GM20000 (cell line): ENCODE data around the gene TAT.
"Not testable (repeated sequence)": the region's sequence is repeated elsewhere in the genome, so short reads cannot be mapped to it uniquely, and the experiment has no call there.

ENCODE experiments used
- DNase-seq: peaks from one replicate; pipeline ENCODE4 v3.0.0; 2012; ENCODE audit warnings: low spot score
- CTCF ChIP-seq: IDR thresholded peaks from 2 replicates; pipeline ENCODE4 v1.5.1; 2012; ENCODE audit warnings: mild to moderate bottlenecking, control low read depth; ENCODE audit errors: extremely low read depth, missing control alignments

Gene TAT

GRCh38 chr16:71610936-71611871, 34.3 kb upstream of the TAT start:
- peak; percentile 82 for DNase-seq
- peak; percentile 94 for TF ChIP-seq CTCF

DNA sequence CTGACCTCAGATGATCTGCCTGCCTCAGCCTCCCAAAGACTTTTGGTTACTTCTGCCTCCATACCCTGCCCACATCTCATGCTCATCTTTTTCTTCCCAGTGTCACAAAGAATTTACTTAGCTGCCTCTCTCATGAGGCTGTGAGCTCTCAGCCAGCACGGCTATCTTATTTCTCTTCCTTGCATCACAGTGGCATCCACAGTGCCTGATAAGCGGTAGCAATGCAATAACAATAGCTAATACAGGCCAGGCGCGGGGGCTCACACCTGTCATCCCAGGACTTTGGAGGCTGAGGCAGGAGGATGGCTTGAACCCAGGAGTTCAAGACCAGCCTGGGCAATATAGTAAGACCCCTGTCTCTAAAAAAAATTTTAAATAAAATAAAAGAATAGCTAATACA, 33.6 kb upstream of the TAT start:
- no peak for TF ChIP-seq CTCF
- no peak for DNase-seq

DNA sequence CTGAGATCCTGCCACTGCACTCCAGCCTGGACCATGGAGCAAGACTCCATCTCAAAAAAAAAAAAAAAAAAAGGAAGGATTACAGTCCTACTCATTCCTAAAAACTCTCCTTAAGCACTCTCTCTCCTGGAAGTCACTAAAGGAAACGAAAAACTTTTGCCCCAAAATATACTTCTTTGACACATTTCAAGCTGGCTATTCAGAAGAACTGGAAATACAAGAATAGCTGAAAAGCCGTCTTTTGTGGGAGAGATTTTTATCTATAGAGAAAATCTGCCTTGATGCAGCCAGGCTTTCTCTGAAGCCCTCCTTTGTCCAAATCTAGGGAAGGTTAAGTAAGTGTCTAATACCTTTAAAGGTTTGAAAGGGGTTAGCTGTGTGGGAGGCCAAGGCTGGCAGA, 32.2 kb upstream of the TAT start:
- no peak for DNase-seq
- TF ChIP-seq CTCF = no peak

GRCh38 chr16:71600822-71601221, 23.9 kb upstream of the TAT start:
- no peak for TF ChIP-seq CTCF
- DNase-seq = no peak

DNA sequence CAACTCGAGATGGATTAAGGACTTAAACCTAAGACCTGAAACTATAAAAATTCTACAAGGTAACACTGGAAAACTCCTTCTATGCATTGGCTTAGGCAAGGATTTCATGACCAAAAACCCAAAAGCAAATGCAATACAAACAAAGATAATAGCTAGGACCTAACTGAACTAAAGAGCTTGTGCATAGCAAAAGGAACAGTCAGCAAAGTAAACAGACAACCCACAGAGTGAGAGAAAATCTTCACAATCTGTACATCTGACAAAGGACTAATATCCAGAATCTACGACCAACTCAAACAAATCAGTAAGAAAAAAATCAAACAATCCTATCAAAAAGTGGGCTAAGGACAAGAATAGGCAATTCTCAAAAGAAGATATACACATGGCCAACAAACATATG, 21.5 kb upstream of the TAT start:
- DNase-seq = not testable (repeated sequence)

- not testable (repeated sequence) for DNase-seq
Measured at GRCh38 chr16:71595340-71595826, 18.5 kb upstream of the TAT start.

DNA sequence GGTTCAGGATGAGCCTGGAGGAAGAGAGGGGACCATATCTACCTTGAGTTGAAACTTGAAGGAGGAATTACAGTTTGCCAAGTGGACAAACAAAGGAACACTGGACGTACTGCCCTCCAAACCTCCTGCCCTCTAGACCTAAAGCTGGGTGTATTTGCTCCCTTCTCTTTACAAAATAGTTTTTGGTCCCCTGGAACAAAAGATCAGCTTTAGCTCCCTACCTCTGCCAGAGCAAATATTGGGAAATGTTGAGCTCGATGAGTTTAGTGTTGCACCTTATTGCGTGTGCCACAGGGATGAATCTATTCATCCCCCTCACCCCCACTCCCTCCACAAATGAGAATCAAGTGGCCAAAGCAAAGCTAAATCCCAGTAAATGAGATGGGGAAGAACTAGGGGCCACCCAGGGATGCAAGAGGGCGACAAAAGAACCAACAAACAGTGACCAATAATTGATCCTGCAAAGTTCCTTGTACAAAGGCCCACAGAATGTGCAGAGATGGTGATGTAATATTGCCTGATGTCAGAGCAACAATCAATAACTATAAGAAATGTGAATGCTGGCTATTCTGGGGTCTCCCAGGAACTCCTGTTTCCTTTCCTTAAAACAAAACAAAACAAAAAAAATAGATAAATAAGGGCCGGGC, 17.2 kb upstream of the TAT start:
- no peak for DNase-seq
- no peak for TF ChIP-seq CTCF

GRCh38 chr16:71593048-71593999, 16.4 kb upstream of the TAT start:
- DNase-seq = no peak
- no peak for TF ChIP-seq CTCF
